SK-N-MC (cell line): ENCODE measurements around the gene TIMMDC1.

ENCODE experiments used
- DNase-seq: peaks from one replicate; pipeline ENCODE4 v3.0.0-alpha.2; 2011; ENCODE audit warnings: low read depth, low spot score
- H3K27ac ChIP-seq: fragments of 200-600 bp; sonication (generic); 2 replicates; pipeline ENCODE4 v1.5.1; 2016; ENCODE audit warnings: mixed run types
- H3K36me3 ChIP-seq: fragments of 200-600 bp; sonication (generic); 2 replicates; pipeline ENCODE4 v1.6.1; 2017; ENCODE audit warnings: antibody characterized with exemption, low read length, mixed read lengths; ENCODE audit not compliant: insufficient read depth
- H3K4me3 ChIP-seq: fragments of 200-600 bp; sonication (generic); 2 replicates; pipeline ENCODE4 v1.5.1; 2016
- H3K9ac ChIP-seq: fragments of 200-600 bp; sonication (generic); 2 replicates; pipeline ENCODE4 v1.8.0; 2017; ENCODE audit warnings: mixed run types, mixed read lengths; ENCODE audit not compliant: insufficient read length
- H3K9me3 ChIP-seq: fragments of 200-600 bp; sonication (generic); 2 replicates; pipeline ENCODE4 v1.6.1; 2017; ENCODE audit warnings: low read depth, mild to moderate bottlenecking, antibody characterized with exemption, low read length, moderate library complexity, mixed read lengths
- EZH2 ChIP-seq: fragments of 200-600 bp; sonication (generic); IDR thresholded peaks from one replicate; pipeline ENCODE4 v1.6.1; 2017; ENCODE audit warnings: antibody characterized with exemption
- FOXP2 ChIP-seq: optimal IDR thresholded peaks from 2 replicates; pipeline ENCODE3; 2011; ENCODE audit warnings: mild to moderate bottlenecking, moderate library complexity; ENCODE audit not compliant: insufficient read depth; ENCODE audit errors: extremely low read length, control extremely low read depth
- POLR2AphosphoS5 ChIP-seq: IDR thresholded peaks from 2 replicates; pipeline ENCODE4 v1.6.1; 2012; ENCODE audit warnings: mild to moderate bottlenecking, low read depth, low read length, borderline replicate concordance

TIMMDC1 gene

DNA sequence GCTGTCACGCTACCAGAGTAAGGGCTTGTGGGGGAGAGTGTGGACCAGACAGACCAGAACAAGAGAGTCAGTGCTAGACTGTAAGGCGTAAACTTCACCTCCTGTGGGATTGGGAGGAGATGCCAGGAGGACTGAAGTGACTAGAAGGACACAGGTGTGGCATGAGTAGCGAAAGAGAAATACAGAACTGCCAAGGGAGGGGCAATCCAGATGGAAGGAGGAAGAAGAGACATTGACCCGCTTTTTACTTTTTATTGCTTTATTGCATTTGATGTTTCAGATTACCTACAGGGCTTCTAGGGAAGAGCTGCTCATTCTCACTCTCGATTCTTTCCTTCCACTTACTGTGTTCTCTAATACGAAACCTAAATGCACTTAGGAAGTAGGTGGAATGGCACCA, 27.5 kb upstream of the TIMMDC1 start:
- Histone ChIP-seq H3K9me3 (no peaks in the 10 kb centered on the region), H3K4me3 (no peak overlapping the region), H3K36me3 (no peaks in the 10 kb centered on the region; the same call in 1 of the 2 replicates), H3K27ac (no peak overlapping the region), H3K9ac (no peak overlapping the region)
- TF ChIP-seq FOXP2, result no peak
- no peak for TF ChIP-seq EZH2
- TF ChIP-seq POLR2AphosphoS5, result no peak
- no peak for DNase-seq

DNA sequence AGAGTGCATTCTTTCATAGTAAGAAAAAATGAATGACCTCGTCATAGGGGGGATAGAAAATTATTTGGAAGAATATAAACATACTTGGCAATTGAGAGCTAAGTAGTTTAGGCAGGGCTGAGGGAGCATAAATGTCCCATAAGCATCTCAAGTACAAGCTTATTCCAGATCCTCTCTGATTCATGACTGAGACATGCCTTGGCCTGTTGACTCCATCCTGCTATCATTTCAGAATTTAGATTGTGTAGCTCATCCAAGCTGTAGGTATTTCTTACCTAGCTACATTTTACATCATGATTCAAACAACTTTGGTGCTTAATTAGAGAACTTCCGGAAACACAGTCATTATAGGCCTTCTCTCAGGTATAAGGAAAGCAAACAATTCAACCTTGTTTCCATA, 17.3 kb upstream of the TIMMDC1 start:
- Histone ChIP-seq H3K27ac (no peak overlapping the region), H3K36me3 (peaks cover 5% of the 10 kb centered on the region; the same call in 1 of the 2 replicates), H3K9ac (no peak overlapping the region), H3K9me3 (no peaks in the 10 kb centered on the region), H3K4me3 (no peak overlapping the region)
- no peak for DNase-seq
- no peak for TF ChIP-seq EZH2
- TF ChIP-seq FOXP2, result no peak
- no peak for TF ChIP-seq POLR2AphosphoS5

DNA sequence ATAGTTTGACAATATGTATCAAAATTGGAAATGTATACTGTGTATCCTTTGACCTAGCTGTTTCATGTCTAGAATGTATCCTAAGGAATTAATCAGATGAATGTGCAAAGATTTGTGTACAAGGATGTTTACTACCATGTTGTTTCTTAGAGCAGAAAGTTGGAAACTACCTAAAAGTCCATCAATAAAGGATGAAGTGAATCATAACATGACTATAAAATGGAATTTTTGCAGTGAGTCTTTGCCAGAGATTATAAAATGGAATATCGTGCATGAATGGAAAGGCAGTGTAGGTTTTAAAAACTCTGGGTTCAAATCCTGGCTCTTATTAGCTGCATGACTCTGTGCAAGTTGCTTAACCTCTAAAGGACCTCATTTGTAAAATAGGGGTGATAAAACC, 15.2 kb upstream of the TIMMDC1 start:
- Histone ChIP-seq H3K9me3 (no peaks in the 10 kb centered on the region), H3K4me3 (no peak overlapping the region), H3K27ac (no peak overlapping the region), H3K9ac (no peak overlapping the region), H3K36me3 (no peaks in the 10 kb centered on the region; the same call in 1 of the 2 replicates)
- DNase-seq, result no peak
- TF ChIP-seq EZH2, result no peak
- no peak for TF ChIP-seq FOXP2
- no peak for TF ChIP-seq POLR2AphosphoS5

DNA sequence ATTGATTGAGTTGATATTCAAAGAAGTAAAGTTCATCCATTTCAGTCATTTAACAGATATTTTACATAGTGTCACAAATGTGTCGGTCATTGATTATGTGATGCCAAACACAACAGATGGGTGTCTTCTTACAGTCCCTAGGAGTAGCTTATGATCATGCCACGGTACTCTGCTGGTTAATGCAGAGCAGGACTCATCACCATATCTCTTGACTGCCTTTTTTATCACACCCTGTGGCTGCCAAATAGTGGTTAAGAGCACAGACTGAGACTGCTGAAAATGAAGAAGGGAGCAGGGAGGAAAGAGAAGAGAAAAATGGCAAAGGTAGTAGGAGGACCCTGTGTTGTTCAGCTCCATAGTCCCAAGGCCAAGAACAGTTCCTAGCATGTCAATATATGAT, 12.8 kb upstream of the TIMMDC1 start:
- DNase-seq, result no peak
- no peaks in the 10 kb centered on the region; the same call in 1 of the 2 replicates for H3K36me3 ChIP-seq

DNA sequence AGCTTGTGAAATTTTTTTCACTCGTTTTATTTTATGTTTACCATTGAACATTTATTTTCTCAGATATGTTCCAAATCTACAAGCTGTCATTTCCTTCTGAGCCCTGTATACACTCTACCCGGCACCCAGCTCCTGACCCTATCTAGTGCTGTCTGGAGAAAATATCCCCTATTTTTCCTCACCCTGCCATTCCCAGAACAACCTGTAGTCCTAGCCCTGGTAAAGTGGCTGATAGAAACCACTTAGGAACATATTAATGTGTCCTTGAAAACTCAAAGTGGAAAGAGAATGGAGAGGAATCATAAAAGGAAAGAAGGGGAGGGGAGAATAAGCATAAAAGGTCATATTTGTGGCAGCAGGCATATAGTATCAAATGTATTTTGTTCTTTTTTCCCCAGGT, 8.2 kb upstream of the TIMMDC1 start:
- Histone ChIP-seq H3K4me3 (no peak overlapping the region), H3K27ac (no peak overlapping the region), H3K9me3 (no peaks in the 10 kb centered on the region), H3K36me3 (peaks cover 4% of the 10 kb centered on the region; the same call in 1 of the 2 replicates), H3K9ac (no peak overlapping the region)
- DNase-seq, result no peak
- TF ChIP-seq POLR2AphosphoS5, result no peak
- no peak for TF ChIP-seq FOXP2
- no peak for TF ChIP-seq EZH2

More for the DNA sequence above, 12.8 kb upstream of the TIMMDC1 start:
- TF ChIP-seq EZH2 (no peak), POLR2AphosphoS5 (no peak), FOXP2 (no peak)
- Histone ChIP-seq H3K9me3 (no peaks in the 10 kb centered on the region), H3K4me3 (no peak overlapping the region), H3K9ac (no peak overlapping the region), H3K27ac (no peak overlapping the region)

DNA sequence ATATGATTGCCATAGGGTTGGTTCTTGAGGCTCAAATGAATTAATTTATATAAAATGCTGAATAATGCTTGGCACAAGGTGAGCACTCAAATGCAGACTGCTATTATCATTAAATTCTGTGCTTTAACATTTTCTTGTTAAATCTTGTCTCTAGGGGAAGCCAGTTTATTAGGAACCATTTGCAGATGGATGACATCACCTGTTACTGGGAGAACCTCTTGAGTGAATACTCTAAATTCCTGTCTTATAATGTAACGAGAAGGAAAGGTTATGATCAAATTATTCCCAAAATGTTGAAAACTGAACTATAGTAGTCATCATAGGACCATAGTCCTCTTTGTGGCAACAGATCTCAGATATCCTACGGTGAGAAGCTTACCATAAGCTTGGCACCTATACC, 6.2 kb upstream of the TIMMDC1 start:
- Histone ChIP-seq H3K36me3 (0 out of 2 replicates have a peak, but pooled peaks cover 4% of the 10 kb centered on the region), H3K27ac (no peak overlapping the region), H3K4me3 (no peak overlapping the region), H3K9me3 (no peaks in the 10 kb centered on the region), H3K9ac (no peak overlapping the region)
- TF ChIP-seq EZH2 (no peak), FOXP2 (no peak), POLR2AphosphoS5 (no peak)
- DNase-seq, result no peak

DNA sequence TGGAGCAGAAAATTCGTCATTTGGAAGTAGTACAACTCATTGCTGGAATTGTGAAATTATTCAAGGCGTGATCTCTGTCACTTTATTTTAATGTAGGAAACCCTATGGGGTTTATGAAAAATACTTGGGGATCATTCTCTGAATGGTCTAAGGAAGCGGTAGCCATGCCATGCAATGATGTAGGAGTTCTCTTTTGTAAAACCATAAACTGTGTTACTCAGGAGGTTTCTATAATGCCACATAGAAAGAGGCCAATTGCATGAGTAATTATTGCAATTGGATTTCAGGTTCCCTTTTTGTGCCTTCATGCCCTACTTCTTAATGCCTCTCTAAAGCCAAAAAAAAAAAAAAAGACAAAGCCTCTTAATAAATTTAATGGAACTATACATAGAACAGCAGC, 5.5 kb upstream of the TIMMDC1 start:
- H3K4me3 ChIP-seq, result no peak overlapping the region
- TF ChIP-seq POLR2AphosphoS5, result no peak
- TF ChIP-seq FOXP2, result no peak
- no peak for TF ChIP-seq EZH2
- H3K9me3 ChIP-seq, result no peaks in the 10 kb centered on the region
- no peak overlapping the region for H3K9ac ChIP-seq
- no peak overlapping the region for H3K27ac ChIP-seq
- DNase-seq, result no peak
- 0 out of 2 replicates have a peak, but pooled peaks cover 4% of the 10 kb centered on the region for H3K36me3 ChIP-seq

DNA sequence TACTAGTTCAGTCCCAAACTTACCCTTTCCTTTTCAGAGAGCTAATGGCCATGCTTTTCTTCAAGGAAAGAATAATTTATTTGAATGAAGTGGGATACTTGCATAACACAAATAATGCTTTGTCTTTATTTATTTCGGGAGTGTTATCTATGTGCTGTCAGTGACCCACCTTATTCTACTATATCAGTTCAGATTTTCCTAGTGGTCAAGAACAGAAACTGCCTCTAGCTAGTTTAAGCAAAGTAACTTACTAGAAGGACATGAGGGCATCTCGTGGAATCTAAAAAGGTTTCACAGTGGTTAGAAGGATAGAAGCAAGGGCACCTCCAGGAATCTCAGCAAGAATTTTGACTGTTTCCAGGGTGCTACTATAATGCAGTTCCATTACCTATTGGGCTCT, 3.8 kb upstream of the TIMMDC1 start:
- TF ChIP-seq EZH2, result no peak
- no peak for TF ChIP-seq POLR2AphosphoS5
- TF ChIP-seq FOXP2, result no peak
- Histone ChIP-seq H3K4me3 (no peak overlapping the region), H3K36me3 (0 out of 2 replicates have a peak, but pooled peaks cover 4% of the 10 kb centered on the region), H3K27ac (no peak overlapping the region), H3K9ac (no peak overlapping the region), H3K9me3 (no peaks in the 10 kb centered on the region)
- DNase-seq, result no peak

DNA sequence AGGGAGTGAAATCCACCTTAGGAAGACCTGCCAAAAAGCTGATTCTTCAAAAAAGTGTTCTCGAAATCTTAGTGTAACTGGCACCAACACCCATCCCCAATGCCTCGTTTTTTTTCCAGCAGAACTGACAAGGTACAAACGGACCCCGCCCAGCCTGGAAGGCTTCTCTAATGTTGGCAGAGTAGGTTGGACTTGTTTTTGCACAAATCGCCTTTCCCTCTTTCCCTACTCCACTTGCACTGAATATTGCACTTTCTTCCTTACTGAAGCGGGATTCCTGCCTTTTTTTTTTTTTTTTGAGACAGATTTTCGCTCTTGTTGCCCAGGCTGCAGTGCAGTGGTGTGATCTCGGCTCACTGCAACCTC, 544 bp upstream of the TIMMDC1 start:
- Histone ChIP-seq H3K27ac (peak overlapping the region; percentile 40; the same call in 1 of the 2 replicates), H3K9ac (peak overlapping the region; percentile 84), H3K4me3 (peak overlapping the region; percentile 96), H3K36me3 (no peaks in the 10 kb centered on the region), H3K9me3 (no peaks in the 10 kb centered on the region; the same call in 1 of the 2 replicates)
- TF ChIP-seq FOXP2, result no peak
- no peak for TF ChIP-seq EZH2
- no peak for TF ChIP-seq POLR2AphosphoS5
- no peak for DNase-seq
